Measurements from ENCODE around the gene FBH1.
A peak's percentile ranks its signal among the peaks of the same experiment; 100 is the strongest.
"Not testable (repeated sequence)": the region's sequence is repeated elsewhere in the genome, so short reads cannot be mapped to it uniquely, and the experiment has no call there.

Gene FBH1

GRCh38 chr10:5889624-5890451 is at the start of gene FBH1, which contains the start of gene ANKRD16:
Gene FBH1 (plus strand): TSS chr10:5890243. CDS start chr10:5890346, 103 bp downstream.
Gene ANKRD16 (minus strand): TSS chr10:5889893. CDS start chr10:5889354, 539 bp downstream.
- H3K4me1 Mint-ChIP-seq, result peaks cover 58% of the 10 kb centered on the region
- no peaks in the 10 kb centered on the region for H3K27me3 Mint-ChIP-seq (ENCODE audit: low read depth, poor library complexity)
- DNase-seq, result peak; percentile 99
- peaks cover 36% of the 10 kb centered on the region for H3K36me3 Mint-ChIP-seq (ENCODE audit: low read depth)
- peak within 1 kb of the TSS; percentile 96 for H3K27ac Mint-ChIP-seq
- no peaks in the 10 kb centered on the region for H3K9me3 Mint-ChIP-seq
- H3K4me3 Mint-ChIP-seq, result peak within 1 kb of the TSS; percentile 98
- TF ChIP-seq CTCF (IDR thresholded peaks at IDR 0.05), result no peak

DNA sequence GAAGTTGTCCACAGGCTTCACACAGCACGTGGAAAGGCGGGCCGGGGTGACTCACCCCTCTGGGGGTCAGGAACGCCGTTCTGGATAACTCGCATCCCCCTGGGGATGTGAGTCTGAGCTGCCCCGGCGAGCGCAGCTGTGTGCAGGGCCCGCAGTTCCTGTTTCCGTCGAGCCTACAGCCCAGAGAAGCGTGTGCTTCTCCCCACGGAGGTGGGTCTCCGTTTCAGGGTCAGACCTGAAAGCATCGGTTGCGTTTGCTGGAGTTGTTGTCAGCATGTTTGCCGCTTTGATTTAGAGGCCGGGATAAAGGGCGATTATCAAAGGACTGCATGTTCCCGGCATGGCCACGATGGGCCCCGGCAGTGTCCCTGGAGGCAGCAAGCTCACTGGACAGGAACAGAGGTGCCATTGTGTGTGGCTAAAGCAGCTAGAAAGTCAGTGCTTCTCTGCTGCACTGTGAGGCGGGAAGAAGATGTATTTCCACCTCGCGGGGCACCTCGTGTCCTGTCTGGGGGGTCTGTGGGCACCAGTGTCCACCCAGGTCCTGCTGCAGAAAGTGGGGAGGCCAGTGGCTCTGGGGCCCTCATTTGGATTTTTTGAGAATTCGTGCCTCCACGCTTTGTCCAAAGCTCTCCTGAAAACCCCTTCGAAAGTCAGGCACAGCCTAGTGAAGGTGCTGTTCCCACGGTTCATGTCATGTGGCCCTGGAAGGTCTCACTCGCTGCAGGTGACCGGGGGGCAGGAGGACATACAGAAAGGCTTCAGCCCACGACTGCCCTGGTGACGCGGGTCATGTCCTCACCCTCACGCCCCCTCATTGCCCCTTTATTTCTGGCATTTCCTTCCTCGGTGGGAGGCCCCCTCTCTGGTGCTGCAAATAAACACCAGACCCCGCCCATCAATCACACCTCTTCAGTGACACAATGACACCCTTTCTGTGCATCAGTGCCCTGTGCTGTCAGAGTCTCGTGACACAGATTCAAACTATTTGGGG is 49.4 kb upstream of the FBH1 start:
- DNase-seq, result peak; percentile 63
- peaks cover 57% of the 10 kb centered on the region for H3K4me1 Mint-ChIP-seq
- H3K27ac Mint-ChIP-seq, result peak overlapping the region; percentile 98
- peaks cover 8% of the 10 kb centered on the region for H3K27me3 Mint-ChIP-seq (ENCODE audit: low read depth, poor library complexity)
- no peaks in the 10 kb centered on the region for H3K36me3 Mint-ChIP-seq (ENCODE audit: low read depth)
- H3K4me3 Mint-ChIP-seq, result peak overlapping the region; percentile 53
- H3K9me3 Mint-ChIP-seq, result no peaks in the 10 kb centered on the region
- TF ChIP-seq CTCF (IDR thresholded peaks at IDR 0.05), result no peak

DNA sequence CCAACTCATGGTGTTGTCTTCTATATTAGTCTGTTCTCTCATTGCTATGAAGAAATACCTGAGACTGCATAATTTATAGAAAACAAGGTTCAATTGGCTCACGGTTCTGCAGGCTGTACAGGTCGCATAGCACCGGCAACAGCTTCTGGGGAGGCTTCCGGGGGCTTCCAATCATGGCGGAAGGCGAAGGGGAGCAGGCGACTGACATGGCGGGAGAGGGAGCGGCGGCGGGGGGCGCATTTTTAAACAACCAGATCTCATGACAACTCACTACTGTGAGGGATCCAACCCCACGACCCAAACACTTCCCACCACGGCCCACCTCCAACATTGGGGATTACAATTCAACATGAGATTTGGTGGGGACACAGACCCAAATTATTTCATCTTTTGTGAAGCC is 48.1 kb upstream of the FBH1 start:
- no peak for DNase-seq
- H3K27me3 Mint-ChIP-seq (ENCODE audit: low read depth, poor library complexity), result peaks cover 8% of the 10 kb centered on the region

DNA sequence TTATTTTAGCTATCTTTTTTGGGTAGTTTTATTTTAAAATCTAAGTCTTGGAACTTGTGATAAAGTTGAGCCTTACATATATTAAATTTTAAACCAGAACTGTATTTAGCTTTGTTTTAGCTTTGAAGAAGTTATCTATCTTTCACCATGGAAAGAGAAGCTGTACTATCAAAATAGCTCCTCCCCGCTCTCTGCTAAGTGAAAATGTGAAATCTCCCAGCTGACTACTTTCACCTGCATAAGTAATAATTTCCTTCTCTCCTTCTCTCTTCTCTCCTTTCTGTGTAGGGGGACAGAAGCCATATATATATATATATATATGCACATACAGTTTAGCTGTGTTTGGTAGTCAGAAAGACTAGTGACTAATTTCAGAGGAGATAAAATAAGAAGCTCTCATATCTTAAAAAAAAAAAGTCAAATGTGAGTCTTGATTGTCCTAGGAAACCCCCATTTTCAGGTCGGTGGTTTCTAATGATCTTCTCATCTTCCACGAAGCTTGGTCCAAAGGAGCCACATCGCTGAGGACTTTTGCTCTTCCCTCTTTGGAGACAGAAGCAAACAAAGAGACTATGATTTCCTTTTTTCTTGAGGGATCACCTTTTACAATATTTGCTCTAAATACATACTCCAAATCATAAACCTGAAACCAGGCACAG is 46.2 kb upstream of the FBH1 start:
- Mint-ChIP-seq H3K9me3 (no peaks in the 10 kb centered on the region), H3K36me3 (ENCODE audit: low read depth) (no peaks in the 10 kb centered on the region), H3K27me3 (ENCODE audit: low read depth, poor library complexity) (peaks cover 8% of the 10 kb centered on the region), H3K4me3 (no peak overlapping the region), H3K4me1 (peaks cover 57% of the 10 kb centered on the region), H3K27ac (no peak overlapping the region)
- TF ChIP-seq CTCF (IDR thresholded peaks at IDR 0.05), result no peak
- DNase-seq, result no peak

More for the DNA sequence above, 48.1 kb upstream of the FBH1 start:
- no peak for TF ChIP-seq CTCF (IDR thresholded peaks at IDR 0.05)
- Mint-ChIP-seq H3K36me3 (ENCODE audit: low read depth) (no peaks in the 10 kb centered on the region), H3K27ac (peak overlapping the region; percentile 98), H3K9me3 (no peaks in the 10 kb centered on the region), H3K4me3 (peak overlapping the region; percentile 33), H3K4me1 (peaks cover 64% of the 10 kb centered on the region)

DNA sequence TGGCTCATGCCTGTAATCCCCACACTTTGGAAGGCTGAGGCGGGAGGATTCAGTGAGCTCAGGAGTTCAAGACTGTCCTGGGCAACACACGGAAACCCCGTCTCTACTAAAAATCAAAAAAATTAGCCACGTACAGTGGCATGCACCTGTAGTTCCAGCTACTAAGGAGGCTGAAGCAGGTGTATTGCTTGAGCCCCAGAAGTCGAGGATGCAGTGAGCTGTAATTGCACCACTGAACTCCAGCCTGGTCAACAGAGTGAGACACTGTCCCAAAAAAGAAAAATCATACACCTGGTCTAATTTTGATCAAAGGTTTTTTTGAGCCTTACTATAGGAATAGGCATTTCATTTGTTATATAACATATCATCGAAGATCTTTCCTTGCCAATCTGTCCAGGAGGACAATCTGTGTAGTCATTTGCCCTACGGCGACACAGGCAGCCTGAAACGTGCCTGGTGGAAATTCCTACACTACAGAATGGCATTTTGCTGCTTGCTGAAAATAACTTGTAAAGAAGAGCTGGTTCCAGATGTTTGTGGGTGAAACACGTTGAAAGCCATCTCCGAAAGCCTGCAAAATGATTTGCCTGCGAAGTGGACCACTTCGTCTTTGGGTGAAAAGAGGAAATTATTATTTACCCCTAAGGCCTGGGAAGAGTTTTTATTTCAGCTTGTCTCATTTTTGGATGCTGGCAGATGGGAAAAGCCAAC is 45.5 kb upstream of the FBH1 start:
- H3K27me3 Mint-ChIP-seq (ENCODE audit: low read depth, poor library complexity), result peaks cover 6% of the 10 kb centered on the region
- H3K36me3 Mint-ChIP-seq (ENCODE audit: low read depth), result no peaks in the 10 kb centered on the region
- no peak overlapping the region for H3K27ac Mint-ChIP-seq
- peaks cover 55% of the 10 kb centered on the region for H3K4me1 Mint-ChIP-seq
- DNase-seq, result no peak
- H3K9me3 Mint-ChIP-seq, result no peaks in the 10 kb centered on the region
- peak overlapping the region; percentile 46 for H3K4me3 Mint-ChIP-seq
- no peak for TF ChIP-seq CTCF (IDR thresholded peaks at IDR 0.05)

GRCh38 chr10:5846667-5847066 is 43.4 kb upstream of the FBH1 start:
- H3K4me1 Mint-ChIP-seq, result peaks cover 33% of the 10 kb centered on the region
- H3K27ac Mint-ChIP-seq; DNase-seq; H3K36me3 Mint-ChIP-seq (ENCODE audit: low read depth); H3K27me3 Mint-ChIP-seq (ENCODE audit: low read depth, poor library complexity); H3K9me3 Mint-ChIP-seq; H3K4me3 Mint-ChIP-seq: not testable (repeated sequence)
